Neural progenitor cell (in vitro differentiated cells): ENCODE results near the gene DDX50. TPM values are rescaled to one million over a fixed set of nuclear protein-coding genes. Genes with fewer than 3 reads are reported as not detected.
"Not testable (repeated sequence)": the region's sequence is repeated elsewhere in the genome, so short reads cannot be mapped to it uniquely, and the experiment has no call there.

Experiments used
- DNase-seq: peaks from one replicate; pipeline ENCODE4 v3.0.0-alpha.2; 2016; ENCODE audit warnings: low spot score
- H2AFZ ChIP-seq: fragments of 200-600 bp; sonication (generic); replicated peaks from 2 replicates; pipeline ENCODE4 v1.6.1; 2016; ENCODE audit warnings: antibody characterized with exemption
- H3F3A ChIP-seq: fragments of 200-600 bp; sonication (generic); 2 replicates; pipeline ENCODE4 v1.6.1; 2016; ENCODE audit warnings: antibody characterized with exemption, low read depth
- H3K27ac ChIP-seq: fragments of 200-600 bp; sonication (generic); 2 replicates; pipeline ENCODE4 v1.5.1; 2016; ENCODE audit warnings: mild to moderate bottlenecking
- H3K27me3 ChIP-seq: fragments of 200-600 bp; sonication (generic); 2 replicates; pipeline ENCODE4 v1.6.1; 2016; ENCODE audit warnings: mild to moderate bottlenecking, moderate library complexity
- H3K36me3 ChIP-seq: fragments of 200-600 bp; sonication (generic); 2 replicates; pipeline ENCODE4 v1.5.1; 2016
- H3K4me1 ChIP-seq: fragments of 200-600 bp; sonication (generic); 2 replicates; pipeline ENCODE4 v1.6.1; 2016; ENCODE audit warnings: mixed run types
- H3K4me2 ChIP-seq: fragments of 200-600 bp; sonication (generic); 2 replicates; pipeline ENCODE4 v1.6.1; 2016
- H3K4me3 ChIP-seq: fragments of 200-600 bp; sonication (generic); 2 replicates; pipeline ENCODE4 v1.5.1; 2016
- H3K79me2 ChIP-seq: fragments of 200-600 bp; sonication (generic); 2 replicates; pipeline ENCODE4 v1.6.1; 2016; ENCODE audit warnings: low read depth
- H3K9ac ChIP-seq: fragments of 200-600 bp; sonication (generic); 2 replicates; pipeline ENCODE4 v1.6.1; 2016
- H3K9me3 ChIP-seq: fragments of 200-600 bp; sonication (generic); 2 replicates; pipeline ENCODE4 v1.5.1; 2016; ENCODE audit warnings: low read depth
- H4K20me1 ChIP-seq: fragments of 200-600 bp; sonication (generic); 2 replicates; pipeline ENCODE4 v1.6.1; 2016; ENCODE audit warnings: low read depth
- H3K27ac Mint-ChIP-seq: 3 replicates; pipeline ENCODE4 v1.8.0; 2021; ENCODE audit warnings: mixed read lengths
- H3K27me3 Mint-ChIP-seq: 2 replicates; pipeline ENCODE4 v1.8.0; 2022; ENCODE audit warnings: low read depth, mild to moderate bottlenecking, inconsistent platforms, moderate library complexity, mixed read lengths; ENCODE audit not compliant: insufficient read depth
- H3K36me3 Mint-ChIP-seq: 3 replicates; pipeline ENCODE4 v1.8.0; 2021; ENCODE audit warnings: mixed read lengths
- H3K4me1 Mint-ChIP-seq: 3 replicates; pipeline ENCODE4 v1.8.0; 2021; ENCODE audit warnings: mixed read lengths
- H3K4me3 Mint-ChIP-seq: 3 replicates; pipeline ENCODE4 v1.8.0; 2021; ENCODE audit warnings: mild to moderate bottlenecking, moderate library complexity, mixed read lengths
- H3K9me3 Mint-ChIP-seq: 3 replicates; pipeline ENCODE4 v1.8.0; 2020; ENCODE audit warnings: mixed read lengths
- EZH2 ChIP-seq: fragments of 200-600 bp; sonication (generic); IDR thresholded peaks from 2 replicates; pipeline ENCODE4 v1.6.1; 2017; ENCODE audit warnings: antibody characterized with exemption, mild to moderate bottlenecking, moderate library complexity
- EZH2phosphoT487 ChIP-seq: fragments of 200-600 bp; sonication (generic); IDR thresholded peaks from 2 replicates; pipeline ENCODE4 v1.6.1; 2017; ENCODE audit warnings: antibody characterized with exemption
- total RNA-seq: library from RNA; depleted of rRNA; stranded (reverse); fragments of >200 nt; gene quantifications from 2 replicates; pipeline ENCODE4 v1.2.3, GENCODE V29; 2015; ENCODE audit warnings: low replicate concordance
- TF ChIP-seq, protein P1 (sequence below): fragments of 200-600 bp; sonication (generic); IDR thresholded peaks from 2 replicates; pipeline ENCODE4 v1.5.1; 2017; ENCODE audit warnings: antibody characterized with exemption, mild to moderate bottlenecking

Gene DDX50
- total RNA-seq, 1 donor from 2014 or later = 110 TPM

DNA sequence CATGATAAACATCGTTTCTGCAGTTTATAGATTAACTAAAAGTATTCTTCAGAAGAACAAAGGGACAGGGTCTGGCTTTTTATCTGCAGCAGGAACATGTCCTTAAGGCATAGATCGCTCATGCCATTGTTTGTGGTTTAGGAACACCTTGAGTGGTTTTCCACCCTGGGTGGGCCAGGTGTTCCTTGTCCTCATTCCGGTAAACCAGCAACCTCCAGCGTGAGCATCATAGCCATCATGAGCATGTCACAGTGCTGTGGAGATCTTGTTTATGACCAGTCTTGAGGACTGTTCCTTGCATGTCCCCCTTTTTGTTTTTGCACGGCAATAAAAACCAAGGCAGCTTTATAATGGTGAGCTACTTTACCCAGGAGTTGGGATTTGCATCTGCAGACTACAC is 39.9 kb upstream of the DDX50 start:
- Histone ChIP-seq H2AFZ (no peak overlapping the region), H3K27ac (no peak overlapping the region), H3K4me2 (no peak overlapping the region), H3K4me3 (no peak overlapping the region), H3K9me3 (peaks cover 16% of the 10 kb centered on the region), H3K4me1 (no peaks in the 10 kb centered on the region), H3K9ac (no peak overlapping the region), H3K27me3 (no peaks in the 10 kb centered on the region), H3K79me2 (no peaks in the 10 kb centered on the region), H4K20me1 (no peaks in the 10 kb centered on the region), H3F3A (no peaks in the 10 kb centered on the region), H3K36me3 (no peaks in the 10 kb centered on the region)
- no peaks in the 10 kb centered on the region for H3K4me1 Mint-ChIP-seq
- no peak overlapping the region for H3K27ac Mint-ChIP-seq
- TF ChIP-seq EZH2 (no peak), EZH2phosphoT487 (no peak)
- TF ChIP-seq, protein P1, sequence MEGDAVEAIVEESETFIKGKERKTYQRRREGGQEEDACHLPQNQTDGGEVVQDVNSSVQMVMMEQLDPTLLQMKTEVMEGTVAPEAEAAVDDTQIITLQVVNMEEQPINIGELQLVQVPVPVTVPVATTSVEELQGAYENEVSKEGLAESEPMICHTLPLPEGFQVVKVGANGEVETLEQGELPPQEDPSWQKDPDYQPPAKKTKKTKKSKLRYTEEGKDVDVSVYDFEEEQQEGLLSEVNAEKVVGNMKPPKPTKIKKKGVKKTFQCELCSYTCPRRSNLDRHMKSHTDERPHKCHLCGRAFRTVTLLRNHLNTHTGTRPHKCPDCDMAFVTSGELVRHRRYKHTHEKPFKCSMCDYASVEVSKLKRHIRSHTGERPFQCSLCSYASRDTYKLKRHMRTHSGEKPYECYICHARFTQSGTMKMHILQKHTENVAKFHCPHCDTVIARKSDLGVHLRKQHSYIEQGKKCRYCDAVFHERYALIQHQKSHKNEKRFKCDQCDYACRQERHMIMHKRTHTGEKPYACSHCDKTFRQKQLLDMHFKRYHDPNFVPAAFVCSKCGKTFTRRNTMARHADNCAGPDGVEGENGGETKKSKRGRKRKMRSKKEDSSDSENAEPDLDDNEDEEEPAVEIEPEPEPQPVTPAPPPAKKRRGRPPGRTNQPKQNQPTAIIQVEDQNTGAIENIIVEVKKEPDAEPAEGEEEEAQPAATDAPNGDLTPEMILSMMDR = no peak
- no peak overlapping the region for H3K4me3 Mint-ChIP-seq
- H3K9me3 Mint-ChIP-seq = peaks cover 42% of the 10 kb centered on the region
- H3K27me3 Mint-ChIP-seq = peaks cover 4% of the 10 kb centered on the region
- peaks cover 26% of the 10 kb centered on the region for H3K36me3 Mint-ChIP-seq
- DNase-seq = no peak

DNA sequence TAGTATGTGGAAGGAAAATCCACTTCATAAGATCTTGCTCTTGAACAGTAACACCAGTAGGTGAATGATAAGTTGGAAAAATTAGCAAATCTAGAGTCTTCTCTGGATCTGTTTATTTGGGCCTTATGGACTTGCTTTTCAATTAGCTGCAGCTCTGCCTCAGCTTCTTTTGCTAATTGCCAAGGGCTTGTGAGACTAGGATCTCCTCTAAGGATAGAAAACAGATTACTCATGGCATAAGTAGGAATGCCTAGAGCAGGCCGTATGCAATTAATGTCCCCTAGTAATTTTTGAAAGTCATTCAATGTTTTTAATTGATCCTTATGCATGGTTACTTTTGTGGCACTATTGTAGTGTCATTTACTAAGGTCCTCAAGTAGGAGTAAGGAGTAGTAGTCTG is 36.5 kb upstream of the DDX50 start:
- Histone ChIP-seq H4K20me1 (no peaks in the 10 kb centered on the region), H3K4me2 (no peak overlapping the region), H3K27ac (no peak overlapping the region), H3K4me3 (no peak overlapping the region), H3K79me2 (peaks cover 14% of the 10 kb centered on the region), H2AFZ (no peak overlapping the region), H3K4me1 (peaks cover 7% of the 10 kb centered on the region), H3F3A (peaks cover 12% of the 10 kb centered on the region), H3K9ac (no peak overlapping the region), H3K36me3 (no peaks in the 10 kb centered on the region), H3K27me3 (no peaks in the 10 kb centered on the region), H3K9me3 (peaks cover 16% of the 10 kb centered on the region)
- Mint-ChIP-seq H3K27ac (no peak overlapping the region), H3K9me3 (peaks cover 60% of the 10 kb centered on the region), H3K4me3 (no peak overlapping the region), H3K36me3 (peaks cover 34% of the 10 kb centered on the region), H3K4me1 (peaks cover 4% of the 10 kb centered on the region), H3K27me3 (peaks cover 2% of the 10 kb centered on the region)
- TF ChIP-seq EZH2phosphoT487 = no peak
- TF ChIP-seq, protein P1 = no peak
- TF ChIP-seq EZH2 = no peak
- no peak for DNase-seq

DNA sequence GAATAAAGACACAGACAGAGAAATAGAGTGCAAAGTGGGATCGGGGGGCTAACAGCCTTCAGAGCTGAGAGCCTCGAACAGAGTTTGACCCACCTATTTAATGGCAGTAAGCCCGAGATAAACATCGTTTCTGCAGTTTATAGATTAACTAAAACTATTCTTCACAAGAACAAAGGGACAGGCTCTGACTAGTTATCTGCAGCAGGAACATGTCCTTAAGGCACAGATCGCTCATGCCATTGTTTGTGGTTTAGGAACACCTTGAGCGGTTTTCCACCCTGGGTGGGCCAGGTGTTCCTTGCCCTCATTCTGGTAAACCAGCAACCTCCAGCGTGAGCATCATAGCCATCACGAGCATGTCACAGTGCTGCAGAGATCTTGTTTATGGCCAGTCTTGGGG is 32.9 kb upstream of the DDX50 start:
- not testable (repeated sequence) for H3K27me3 Mint-ChIP-seq, H3K9me3 ChIP-seq, H3K27ac ChIP-seq, H3K9ac ChIP-seq, H3K4me3 Mint-ChIP-seq, H3K4me3 ChIP-seq, H3K4me2 ChIP-seq, H3K27me3 ChIP-seq, H3K27ac Mint-ChIP-seq, H4K20me1 ChIP-seq, H3K36me3 ChIP-seq, H2AFZ ChIP-seq, DNase-seq
- peaks cover 20% of the 10 kb centered on the region for H3K79me2 ChIP-seq
- peaks cover 35% of the 10 kb centered on the region for H3K4me1 Mint-ChIP-seq
- H3K4me1 ChIP-seq = peaks cover 36% of the 10 kb centered on the region
- peaks cover 30% of the 10 kb centered on the region for H3K9me3 Mint-ChIP-seq
- H3K36me3 Mint-ChIP-seq = peaks cover 14% of the 10 kb centered on the region
- H3F3A ChIP-seq = peaks cover 46% of the 10 kb centered on the region

DNA sequence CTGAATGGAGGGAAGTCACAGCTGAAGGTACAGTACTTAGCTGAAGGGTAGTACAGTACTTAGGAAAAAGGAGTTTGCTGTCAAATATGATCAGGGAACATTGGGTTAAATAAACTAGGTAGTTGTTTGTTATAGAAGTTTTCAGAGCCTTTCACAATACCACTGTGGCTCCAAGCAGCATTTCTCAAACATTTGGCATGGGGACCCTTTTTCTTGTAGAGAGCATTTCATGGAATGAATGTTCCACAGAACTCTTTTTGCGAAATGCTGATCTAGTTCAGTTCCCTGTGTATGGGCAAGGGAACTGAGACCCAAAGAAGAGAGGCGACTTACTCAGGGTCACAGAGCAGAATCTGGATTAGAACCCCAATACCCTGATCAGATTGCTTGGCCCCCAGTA is 31.5 kb upstream of the DDX50 start:
- H3K27ac Mint-ChIP-seq = peak overlapping the region; percentile 3
- peak overlapping the region; percentile 99 for H3K27ac ChIP-seq
- no peaks in the 10 kb centered on the region for H3K27me3 Mint-ChIP-seq
- no peak overlapping the region for H3K4me3 ChIP-seq
- H3K27me3 ChIP-seq = no peaks in the 10 kb centered on the region
- H3K36me3 ChIP-seq = no peaks in the 10 kb centered on the region
- no peak for DNase-seq
- H4K20me1 ChIP-seq = no peaks in the 10 kb centered on the region
- peaks cover 41% of the 10 kb centered on the region for H3K4me1 Mint-ChIP-seq
- H3K4me2 ChIP-seq = peak overlapping the region; percentile 20
- H3K4me3 Mint-ChIP-seq = no peak overlapping the region
- H3K9me3 Mint-ChIP-seq = peaks cover 28% of the 10 kb centered on the region
- no peak overlapping the region for H3K9ac ChIP-seq
- peaks cover 43% of the 10 kb centered on the region for H3K4me1 ChIP-seq
- H3K79me2 ChIP-seq = peaks cover 23% of the 10 kb centered on the region
- H2AFZ ChIP-seq = no peak overlapping the region
- peaks cover 14% of the 10 kb centered on the region for H3K36me3 Mint-ChIP-seq
- H3F3A ChIP-seq = peaks cover 46% of the 10 kb centered on the region
- TF ChIP-seq EZH2 (no peak), EZH2phosphoT487 (no peak)
- TF ChIP-seq, protein P1 = no peak
- H3K9me3 ChIP-seq = no peaks in the 10 kb centered on the region
